GM12875 (cell line): ENCODE results near the gene KDM4B.

Experiments
- H3K4me3 ChIP-seq: one replicate; pipeline ENCODE4 v1.5.1; 2011; ENCODE audit warnings: low read depth, low read length, control low read depth
- CTCF ChIP-seq: IDR thresholded peaks from 2 replicates; pipeline ENCODE4 v1.5.1; 2011; ENCODE audit warnings: low read depth, mild to moderate bottlenecking, control low read depth, inconsistent platforms, low read length, moderate library complexity, borderline replicate concordance; ENCODE audit not compliant: insufficient read depth

KDM4B gene

GRCh38 chr19:5196832-5197231 lies 227.9 kb downstream of the KDM4B start:
- TF ChIP-seq CTCF = no peak

GRCh38 chr19:5200844-5201243 lies 231.9 kb downstream of the KDM4B start:
- no peak for TF ChIP-seq CTCF
- no peak overlapping the region for H3K4me3 ChIP-seq

More at GRCh38 chr19:5196832-5197231, 227.9 kb downstream of the KDM4B start:
- H3K4me3 ChIP-seq = no peak overlapping the region

GRCh38 chr19:5202553-5202952 lies 233.6 kb downstream of the KDM4B start:
- no peak overlapping the region for H3K4me3 ChIP-seq
- no peak for TF ChIP-seq CTCF
